IMR-90 (cell line): ENCODE data around the gene GRB2. TPM values are rescaled to one million over a fixed set of nuclear protein-coding genes. Genes with fewer than 3 reads are reported as not detected.

Experiments used
- ATAC-seq: fragments of 200-7000 bp; cut with Tn5 transposase; 2 replicates; pipeline ENCODE4 v1.9.1; 2020; ENCODE audit warnings: low read depth, mild to moderate bottlenecking, moderate library complexity
- BruUV-seq: library from RNA; stranded (reverse); fragments of 400-500 nt; replicated peaks from 2 replicates; lab custom pipeline; 2021; lab: Mats Ljungman, UMichigan
- CTCF ChIA-PET: fragments of 300-600 bp; formaldehyde crosslinking; extraction: SDS; loops from one replicate; lab custom pipeline; 2021; ENCODE audit warnings: antibody characterized with exemption; lab: Yijun Ruan, JAX
- POLR2A ChIA-PET: fragments of 300-600 bp; sonication (Branson Sonifier 250); formaldehyde crosslinking; loops from one replicate; lab custom pipeline; 2022; ENCODE audit warnings: antibody characterized with exemption; ENCODE audit not compliant: unreplicated experiment; lab: Charles Lee
- DNase-seq: peaks from one replicate; pipeline ENCODE4 v3.0.0; 2013
- H2AFZ ChIP-seq: replicated peaks from 2 replicates; pipeline ENCODE3; 2013; ENCODE audit warnings: low read length, mild to moderate bottlenecking; ENCODE audit not compliant: poor library complexity
- H2AK5ac ChIP-seq: 2 replicates; pipeline ENCODE4 v1.6.1; 2013; ENCODE audit warnings: low read depth, low read length, inconsistent platforms
- H2AK9ac ChIP-seq: replicated peaks from 2 replicates; pipeline ENCODE3; 2013; ENCODE audit warnings: mild to moderate bottlenecking, low read depth, low read length, moderate library complexity; ENCODE audit not compliant: poor library complexity
- H2BK120ac ChIP-seq: 2 replicates; pipeline ENCODE4 v1.6.1; 2013; ENCODE audit warnings: low read depth, low read length, inconsistent platforms
- H2BK15ac ChIP-seq: 3 replicates; pipeline ENCODE4 v1.6.1; 2013; ENCODE audit warnings: low read depth, low read length, inconsistent platforms
- H2BK20ac ChIP-seq: 2 replicates; pipeline ENCODE4 v1.6.1; 2013; ENCODE audit warnings: low read depth, mild to moderate bottlenecking, inconsistent platforms, low read length, moderate library complexity
- H2BK5ac ChIP-seq: 2 replicates; pipeline ENCODE4 v1.6.1; 2013; ENCODE audit warnings: mild to moderate bottlenecking, low read depth, low read length, inconsistent platforms; ENCODE audit not compliant: poor library complexity, severe bottlenecking
- H3K14ac ChIP-seq: replicated peaks from 2 replicates; pipeline ENCODE4 v1.6.1; 2013; ENCODE audit warnings: low read depth, low read length, inconsistent platforms
- H3K18ac ChIP-seq: 2 replicates; pipeline ENCODE4 v1.6.1; 2013; ENCODE audit warnings: low read depth, low read length, control low read depth
- H3K23ac ChIP-seq: 2 replicates; pipeline ENCODE4 v1.6.1; 2013; ENCODE audit warnings: low read depth, low read length, inconsistent platforms
- H3K27ac ChIP-seq: 2 replicates; pipeline ENCODE4 v1.5.1; 2013; ENCODE audit warnings: mild to moderate bottlenecking, control low read depth, low read length; ENCODE audit not compliant: insufficient read depth
- H3K27me3 ChIP-seq: 2 replicates; pipeline ENCODE4 v1.6.1; 2013; ENCODE audit warnings: low read length; ENCODE audit not compliant: control insufficient read depth, insufficient read depth
- H3K36me3 ChIP-seq: 2 replicates; pipeline ENCODE4 v1.6.1; 2013; ENCODE audit warnings: low read length, mixed read lengths; ENCODE audit not compliant: control insufficient read depth, insufficient read depth
- H3K4ac ChIP-seq: 2 replicates; pipeline ENCODE4 v1.6.1; 2013; ENCODE audit warnings: low read depth, low read length, inconsistent platforms
- H3K4me1 ChIP-seq: 2 replicates; pipeline ENCODE4 v1.6.1; 2013; ENCODE audit warnings: low read length, mixed read lengths; ENCODE audit not compliant: control insufficient read depth, insufficient read depth
- H3K4me2 ChIP-seq: 2 replicates; pipeline ENCODE4 v1.6.1; 2013; ENCODE audit warnings: low read depth, mild to moderate bottlenecking, control low read depth, low read length, moderate library complexity
- H3K4me3 ChIP-seq: 2 replicates; pipeline ENCODE4 v1.5.1; 2013; ENCODE audit warnings: low read depth, mild to moderate bottlenecking, control low read depth, low read length, moderate library complexity; ENCODE audit not compliant: insufficient read depth
- H3K56ac ChIP-seq: 2 replicates; pipeline ENCODE4 v1.6.1; 2013; ENCODE audit warnings: low read length, inconsistent platforms; ENCODE audit not compliant: insufficient read depth; ENCODE audit errors: extremely low read depth
- H3K79me1 ChIP-seq, 2 experiments: 2 replicates each; pipeline ENCODE4 v1.6.1; 2013; ENCODE audit warnings: low read length in 2 of 2, inconsistent platforms in 1 of 2, low read depth in 1 of 2
- H3K9ac ChIP-seq: 2 replicates; pipeline ENCODE4 v1.6.1; 2013; ENCODE audit warnings: low read depth, low read length, control low read depth
- H3K9me1 ChIP-seq: 2 replicates; pipeline ENCODE4 v1.6.1; 2013; ENCODE audit warnings: low read length, inconsistent platforms; ENCODE audit not compliant: insufficient read depth
- H3K9me3 ChIP-seq: 2 replicates; pipeline ENCODE4 v1.6.1; 2013; ENCODE audit warnings: low read length; ENCODE audit not compliant: control insufficient read depth, insufficient read depth
- H4K20me1 ChIP-seq: 2 replicates; pipeline ENCODE4 v1.6.1; 2013; ENCODE audit warnings: low read length, inconsistent platforms; ENCODE audit not compliant: insufficient read depth
- H4K5ac ChIP-seq: 2 replicates; pipeline ENCODE4 v1.6.1; 2013; ENCODE audit warnings: mild to moderate bottlenecking, low read depth, low read length, control low read depth
- H4K8ac ChIP-seq, 2 experiments: 2 replicates each; pipeline ENCODE4 v1.6.1; 2013; ENCODE audit warnings: low read depth in 2 of 2, low read length in 2 of 2, control low read depth in 1 of 2, inconsistent platforms in 1 of 2
- H4K91ac ChIP-seq: 2 replicates; pipeline ENCODE4 v1.6.1; 2013; ENCODE audit warnings: low read depth, low read length, inconsistent platforms; ENCODE audit not compliant: insufficient read depth
- CEBPB ChIP-seq: IDR thresholded peaks from 2 replicates; pipeline ENCODE4 v1.6.1; 2012; ENCODE audit warnings: low read depth, low read length, improper control_type of control experiment
- CTCF ChIP-seq: conservative IDR thresholded peaks from 2 replicates; pipeline ENCODE4 v1.5.1; 2012; ENCODE audit warnings: mild to moderate bottlenecking, low read depth, low read length, improper control_type of control experiment
- FOS ChIP-seq: fragments of 150-350 bp; IDR thresholded peaks from 2 replicates; pipeline ENCODE4 v1.6.1; 2016; ENCODE audit warnings: low read depth, low read length
- NFE2L2 ChIP-seq: fragments of 150-350 bp; IDR thresholded peaks from 2 replicates; pipeline ENCODE4 v1.6.1; 2016; ENCODE audit warnings: low read depth, mild to moderate bottlenecking, low read length
- POLR2A ChIP-seq: IDR thresholded peaks from 2 replicates; pipeline ENCODE4 v1.6.1; 2012; ENCODE audit warnings: mild to moderate bottlenecking, low read depth, low read length
- RAD21 ChIP-seq: IDR thresholded peaks from 2 replicates; pipeline ENCODE4 v1.6.1; 2012; ENCODE audit warnings: low read length, improper control_type of control experiment
- RCOR1 ChIP-seq: IDR thresholded peaks from 2 replicates; pipeline ENCODE4 v1.6.1; 2012; ENCODE audit warnings: mild to moderate bottlenecking, low read length, improper control_type of control experiment; ENCODE audit not compliant: insufficient replicate concordance
- RFX5 ChIP-seq: IDR thresholded peaks from 2 replicates; pipeline ENCODE4 v1.8.0; 2012; ENCODE audit warnings: low read depth, mild to moderate bottlenecking, low read length, moderate library complexity
- USF2 ChIP-seq: fragments of 150-350 bp; IDR thresholded peaks from 2 replicates; pipeline ENCODE4 v1.6.1; 2017; ENCODE audit warnings: mild to moderate bottlenecking, antibody characterized with exemption, low read length, low read depth
- WGBS, 2 experiments: methylation state at CpG; one replicate each; pipeline versions ENCODE4 v1.1.5 to v1.1.7; 2013; ENCODE audit warnings: missing lambda C conversion rate in 2 of 2; ENCODE audit not compliant: insufficient read length in 1 of 2; ENCODE audit errors: extremely low coverage in 2 of 2; 5-methylcytosine and 5-hydroxymethylcytosine counted together
- dilution Hi-C: fragments of 300-500 bp; cut with HindIII; formaldehyde crosslinking; loops from one replicate; pipeline ENCODE4 v1.14.3; 2018; ENCODE audit warnings: low sequenced_read_pairs; ENCODE audit not compliant: unreplicated experiment
- in situ Hi-C: fragments of 300-500 bp; cut with MboI; formaldehyde crosslinking; loops from 3 replicates; pipeline ENCODE4 v1.14.3; 2019; ENCODE audit warnings: low sequenced_read_pairs, inconsistent platforms, mixed read lengths
- intact Hi-C: fragments of 100-400 bp; cut with micrococcal nuclease; formaldehyde crosslinking; loops from 2 replicates; pipeline ENCODE4 v1.10.0; 2022
- polyA plus RNA-seq, 3 experiments: library from polyadenylated mRNA; depleted of rRNA; stranded (reverse); fragments of >200 nt; gene quantifications; 2 replicates each; pipeline ENCODE4 v1.2.3, GENCODE V29; 2012; ENCODE audit warnings: low replicate concordance in 1 of 3
- total RNA-seq: library from RNA; depleted of rRNA; stranded (reverse); fragments of >200 nt; gene quantifications from 2 replicates; pipeline ENCODE4 v1.2.3, GENCODE V29; 2012

Gene GRB2
- total and polyA plus RNA-seq, 2 of the 4 experiments (the other 2 are of a cell fraction), result 49.3 to 62.1 TPM

GRCh38 chr17:75334723-75335122 lies 70.8 kb downstream of the GRB2 start:
- Histone ChIP-seq H2BK5ac (no peak overlapping the region), H3K9me3 (no peaks in the 10 kb centered on the region), H2BK120ac (no peak overlapping the region), H3K36me3 (peaks cover 4% of the 10 kb centered on the region; the same call in 1 of the 2 replicates), H2BK20ac (no peak overlapping the region), H3K27me3 (no peaks in the 10 kb centered on the region), H3K4me2 (no peak overlapping the region), H3K56ac (no peak overlapping the region), H4K5ac (no peak overlapping the region), H3K4me1 (no peaks in the 10 kb centered on the region; the same call in 1 of the 2 replicates), H2BK15ac (no peak overlapping the region), H3K4ac (no peak overlapping the region), H3K9ac (no peak overlapping the region), H3K4me3 (no peak overlapping the region), H4K91ac (no peak overlapping the region), H3K23ac (no peak overlapping the region), H3K27ac (no peak overlapping the region), H2AFZ (no peak overlapping the region), H3K9me1 (peaks cover 14% of the 10 kb centered on the region), H3K14ac (no peak overlapping the region), H2AK5ac (no peak overlapping the region), H3K18ac (no peak overlapping the region), H4K8ac (no peak overlapping the region), H2AK9ac (no peak overlapping the region), H3K79me1 (peaks cover 38 to 75% of the 10 kb centered on the region in 2 experiments), H4K20me1 (peaks cover 46% of the 10 kb centered on the region)
- intact Hi-C loops (no loop called here), dilution Hi-C loops (no loop called here), in situ Hi-C loops (no loop called here)
- DNase-seq, result no peak
- no peak for ATAC-seq
- no TSS peak for BruUV-seq
- ChIA-PET CTCF (interaction anchor here (0.7 kb wide), 1 partner anchor 455 kb away, joined by 3 read pairs; no protein-coding TSS in a partner anchor), POLR2A (no interaction called here)
- TF ChIP-seq RFX5 (no peak), NFE2L2 (no peak), RAD21 (no peak), POLR2A (no peak), FOS (no peak), RCOR1 (no peak), CTCF (no peak), USF2 (no peak), CEBPB (no peak)
- no CpG with 5 or more reads among the region's 3 CpGs for WGBS, 2 experiments
